ENCODE measurements around the gene GLTP. TPM values are rescaled to one million over a fixed set of nuclear protein-coding genes. Genes with fewer than 3 reads are reported as not detected.

GLTP gene
- total RNA-seq, 1 donor from 2014 or later, result 51.2 TPM

GRCh38 chr12:109827566-109828550 is 52.5 kb downstream of the GLTP start:
- Mint-ChIP-seq H3K27ac (ENCODE audit: unreplicated experiment) (peak overlapping the region; percentile 65), H3K4me3 (ENCODE audit: unreplicated experiment) (no peak overlapping the region), H3K4me1 (ENCODE audit: unreplicated experiment) (peaks cover 10% of the 10 kb centered on the region), H3K27me3 (ENCODE audit: unreplicated experiment) (peaks cover 8% of the 10 kb centered on the region), H3K36me3 (ENCODE audit: low read depth, unreplicated experiment) (peaks cover 6% of the 10 kb centered on the region), H3K9me3 (ENCODE audit: unreplicated experiment) (no peaks in the 10 kb centered on the region)
- no peak for DNase-seq (ENCODE audit: low spot score)
- TF ChIP-seq CTCF (IDR thresholded peaks at IDR 0.05; ENCODE audit: unreplicated experiment), result no peak

- H3K27ac Mint-ChIP-seq (ENCODE audit: unreplicated experiment), result no peak overlapping the region
- peaks cover 6% of the 10 kb centered on the region for H3K36me3 Mint-ChIP-seq (ENCODE audit: low read depth, unreplicated experiment)
- TF ChIP-seq CTCF (IDR thresholded peaks at IDR 0.05; ENCODE audit: unreplicated experiment), result no peak
- peaks cover 9% of the 10 kb centered on the region for H3K27me3 Mint-ChIP-seq (ENCODE audit: unreplicated experiment)
- DNase-seq (ENCODE audit: low spot score), result no peak
- peaks cover 10% of the 10 kb centered on the region for H3K4me1 Mint-ChIP-seq (ENCODE audit: unreplicated experiment)
- no peak overlapping the region for H3K4me3 Mint-ChIP-seq (ENCODE audit: unreplicated experiment)
- H3K9me3 Mint-ChIP-seq (ENCODE audit: unreplicated experiment), result no peaks in the 10 kb centered on the region
These were observed 53.3 kb downstream of the GLTP start for GRCh38 chr12:109827080-109827479.

GRCh38 chr12:109824731-109825130 is 55.6 kb downstream of the GLTP start:
- Mint-ChIP-seq H3K27me3 (ENCODE audit: unreplicated experiment) (peaks cover 9% of the 10 kb centered on the region), H3K4me1 (ENCODE audit: unreplicated experiment) (peaks cover 10% of the 10 kb centered on the region), H3K27ac (ENCODE audit: unreplicated experiment) (no peak overlapping the region), H3K4me3 (ENCODE audit: unreplicated experiment) (no peak overlapping the region), H3K36me3 (ENCODE audit: low read depth, unreplicated experiment) (peaks cover 6% of the 10 kb centered on the region), H3K9me3 (ENCODE audit: unreplicated experiment) (no peaks in the 10 kb centered on the region)
- DNase-seq (ENCODE audit: low spot score), result no peak
- TF ChIP-seq CTCF (IDR thresholded peaks at IDR 0.05; ENCODE audit: unreplicated experiment), result no peak

- Mint-ChIP-seq H3K4me1 (ENCODE audit: unreplicated experiment) (peaks cover 6% of the 10 kb centered on the region), H3K4me3 (ENCODE audit: unreplicated experiment) (no peak overlapping the region), H3K9me3 (ENCODE audit: unreplicated experiment) (no peaks in the 10 kb centered on the region), H3K36me3 (ENCODE audit: low read depth, unreplicated experiment) (peaks cover 6% of the 10 kb centered on the region), H3K27me3 (ENCODE audit: unreplicated experiment) (peaks cover 12% of the 10 kb centered on the region), H3K27ac (ENCODE audit: unreplicated experiment) (no peak overlapping the region)
- TF ChIP-seq CTCF (IDR thresholded peaks at IDR 0.05; ENCODE audit: unreplicated experiment), result no peak
- no peak for DNase-seq (ENCODE audit: low spot score)
These were observed 57.4 kb downstream of the GLTP start for GRCh38 chr12:109822951-109823411.

- H3K27ac Mint-ChIP-seq (ENCODE audit: unreplicated experiment), result no peak overlapping the region
- peaks cover 8% of the 10 kb centered on the region for H3K27me3 Mint-ChIP-seq (ENCODE audit: unreplicated experiment)
- H3K4me1 Mint-ChIP-seq (ENCODE audit: unreplicated experiment), result peaks cover under 1% of the 10 kb centered on the region
- no peak overlapping the region for H3K4me3 Mint-ChIP-seq (ENCODE audit: unreplicated experiment)
- TF ChIP-seq CTCF (IDR thresholded peaks at IDR 0.05; ENCODE audit: unreplicated experiment), result no peak
- DNase-seq (ENCODE audit: low spot score), result no peak
- no peaks in the 10 kb centered on the region for H3K9me3 Mint-ChIP-seq (ENCODE audit: unreplicated experiment)
- H3K36me3 Mint-ChIP-seq (ENCODE audit: low read depth, unreplicated experiment), result peaks cover 6% of the 10 kb centered on the region
These were observed 57.9 kb downstream of the GLTP start for GRCh38 chr12:109822416-109822815.
